HepG2 (cell line): ENCODE results near the gene PEAK1. TPM values are rescaled to one million over a fixed set of nuclear protein-coding genes. Genes with fewer than 3 reads are reported as not detected.

Source experiments
- ATAC-seq: fragments of 200-7000 bp; cut with Tn5 transposase; 3 replicates; pipeline ENCODE4 v1.9.1; 2020; ENCODE audit warnings: mild to moderate bottlenecking, moderate library complexity
- BruUV-seq: library from RNA; stranded (reverse); fragments of 400-500 nt; replicated peaks from 2 replicates; lab custom pipeline; 2021; lab: Mats Ljungman, UMichigan
- CTCF ChIA-PET: fragments of 300-600 bp; formaldehyde crosslinking; extraction: SDS; loops from one replicate; lab custom pipeline; 2021; ENCODE audit warnings: low total read pairs, inconsistent platforms, low intra/inter-chr PET ratio; lab: Yijun Ruan, JAX
- POLR2A ChIA-PET: fragments of 350-600 bp; sonication (Branson Sonifier 250); formaldehyde crosslinking; loops from one replicate; lab custom pipeline; 2020; ENCODE audit warnings: antibody characterized with exemption, inconsistent platforms; lab: Yijun Ruan, JAX
- DNase-seq: peaks from one replicate; pipeline ENCODE4 v3.0.0-alpha.2; 2015; ENCODE audit warnings: low spot score
- FAIRE-seq: peaks from 3 replicates; lab custom pipeline; 2011; peaks lifted over from hg19 to GRCh38; lab: Jason Lieb, UNC
- H2AFZ ChIP-seq: one replicate; pipeline ENCODE4 v1.6.1; 2011; ENCODE audit warnings: low read length, inconsistent platforms
- H3K27ac ChIP-seq: fragments of 300-600 bp; 3 replicates; pipeline ENCODE4 v1.8.0; 2011; ENCODE audit warnings: mixed run types, mild to moderate bottlenecking, mixed read lengths, low read length, inconsistent platforms; ENCODE audit not compliant: insufficient read depth; ENCODE audit errors: extremely low read length
- H3K27me3 ChIP-seq, 2 experiments: fragments of 200-600 bp in 1 of 2; 2 replicates in 1 of 2; 3 replicates in 1 of 2; pipeline versions ENCODE4 v1.6.0 to v1.8.0; 2011; ENCODE audit warnings: low read length in 2 of 2, mild to moderate bottlenecking in 2 of 2, moderate library complexity in 2 of 2, inconsistent platforms in 1 of 2; ENCODE audit not compliant: insufficient read depth in 2 of 2, control insufficient read depth in 1 of 2
- H3K36me3 ChIP-seq, 2 experiments: fragments of 200-600 bp in 1 of 2; replicated peaks in 1 of 2; 2 replicates in 1 of 2; 3 replicates in 1 of 2; pipeline versions ENCODE4 v1.5.1 to v1.8.0; 2011; ENCODE audit warnings: low read length in 2 of 2, inconsistent platforms in 1 of 2; ENCODE audit not compliant: insufficient read depth in 2 of 2, control insufficient read depth in 1 of 2
- H3K4me1 ChIP-seq: 2 replicates; pipeline ENCODE4 v1.5.1; 2012; ENCODE audit warnings: low read length, inconsistent platforms; ENCODE audit not compliant: insufficient read depth
- H3K4me2 ChIP-seq: 2 replicates; pipeline ENCODE4 v1.6.0; 2011; ENCODE audit warnings: low read depth, low read length, inconsistent platforms
- H3K4me3 ChIP-seq, 3 experiments: fragments of 200-600 bp in 1 of 3; sonication (generic), shearing (Covaris generic) in 1 of 3; replicated peaks in 1 of 3; 2 replicates each; pipeline ENCODE4 v1.5.1; 2011 to 2016; ENCODE audit warnings: low read length in 3 of 3, inconsistent platforms in 2 of 3, low read depth in 2 of 3, mild to moderate bottlenecking in 2 of 3, control low read depth in 1 of 3, mixed read lengths in 1 of 3; ENCODE audit not compliant: insufficient read depth in 1 of 3
- H3K79me2 ChIP-seq: one replicate; pipeline ENCODE4 v1.6.1; 2011; ENCODE audit warnings: low read length, inconsistent platforms; ENCODE audit not compliant: insufficient read depth
- H3K9ac ChIP-seq: 2 replicates; pipeline ENCODE4 v1.6.0; 2011; ENCODE audit warnings: mild to moderate bottlenecking, low read depth, low read length, inconsistent platforms; ENCODE audit not compliant: insufficient read depth
- H3K9me3 ChIP-seq: 2 replicates; pipeline ENCODE4 v1.5.1; 2012; ENCODE audit warnings: mild to moderate bottlenecking, low read length
- H4K20me1 ChIP-seq: 2 replicates; pipeline ENCODE4 v1.6.0; 2011; ENCODE audit warnings: inconsistent platforms, mild to moderate bottlenecking, low read length, moderate library complexity; ENCODE audit not compliant: insufficient read depth
- CENPT ChIP-seq: sonication (generic); formaldehyde crosslinking; IDR thresholded peaks from 2 replicates; pipeline ENCODE4 v1.8.0; 2022; ENCODE audit warnings: low read depth, mild to moderate bottlenecking, moderate library complexity, missing genetic modification reagents
- EED ChIP-seq: sonication (generic); formaldehyde crosslinking; IDR thresholded peaks from 2 replicates; pipeline ENCODE4 v1.5.0; 2020; ENCODE audit warnings: mild to moderate bottlenecking, missing genetic modification reagents
- GATA4 ChIP-seq: sonication (generic); IDR thresholded peaks from 2 replicates; pipeline ENCODE4 v1.6.1; 2016; ENCODE audit warnings: antibody characterized with exemption, low read depth, borderline replicate concordance
- HMG20A ChIP-seq: IDR thresholded peaks from 2 replicates; pipeline ENCODE4 v1.6.1; 2016; ENCODE audit warnings: borderline replicate concordance
- IRF2 ChIP-seq: IDR thresholded peaks from 2 replicates; pipeline ENCODE4 v1.6.1; 2018; ENCODE audit warnings: missing genetic modification reagents, missing compliant biosample characterization
- JUN ChIP-seq: sonication (generic); formaldehyde crosslinking; IDR thresholded peaks from 2 replicates; pipeline ENCODE4 v1.4.0; 2020; ENCODE audit warnings: mild to moderate bottlenecking, missing genetic modification reagents
- KAT2B ChIP-seq: fragments of 150-350 bp; IDR thresholded peaks from 2 replicates; pipeline ENCODE4 v1.6.1; 2014; ENCODE audit warnings: low read depth, low read length, borderline replicate concordance
- KDM6A ChIP-seq: IDR thresholded peaks from 2 replicates; pipeline ENCODE4 v1.6.1; 2016; ENCODE audit warnings: low read depth
- RFX3 ChIP-seq: IDR thresholded peaks from 2 replicates; pipeline ENCODE4 v1.6.1; 2016; ENCODE audit warnings: missing biosample characterization, missing genetic modification reagents
- SMAD9 ChIP-seq: sonication (generic); formaldehyde crosslinking; IDR thresholded peaks from 2 replicates; pipeline ENCODE4 v1.5.1; 2020; ENCODE audit warnings: mild to moderate bottlenecking, missing genetic modification reagents
- ZNF331 ChIP-seq: sonication (generic); formaldehyde crosslinking; IDR thresholded peaks from 2 replicates; pipeline ENCODE4 v1.4.0; 2020; ENCODE audit warnings: missing genetic modification reagents
- ZNF652 ChIP-seq: IDR thresholded peaks from 2 replicates; pipeline ENCODE4 v1.6.1; 2016; ENCODE audit warnings: low read depth, borderline replicate concordance
- ZNF713 ChIP-seq: sonication (generic); formaldehyde crosslinking; IDR thresholded peaks from 2 replicates; pipeline ENCODE4 v1.4.0; 2020; ENCODE audit warnings: mild to moderate bottlenecking, missing genetic modification reagents
- ZNF737 ChIP-seq: sonication (generic); formaldehyde crosslinking; IDR thresholded peaks from 2 replicates; pipeline ENCODE4 v1.5.0; 2020; ENCODE audit warnings: missing genetic modification reagents, mild to moderate bottlenecking, borderline replicate concordance
- WGBS: methylation state at CpG from one replicate; pipeline ENCODE4 v1.1.6; 2017; ENCODE audit warnings: low lambda C conversion rate; 5-methylcytosine and 5-hydroxymethylcytosine counted together
- in situ Hi-C: cut with HindIII; loops from 2 replicates; pipeline ENCODE4 v1.10.0; 2017; ENCODE audit warnings: low pct_unique_long_range_greater_than_20kb; ENCODE audit not compliant: extremely low pct_ligation_motif_present
- intact Hi-C: fragments of 100-400 bp; cut with micrococcal nuclease; formaldehyde crosslinking; loops from one replicate; pipeline ENCODE4 v1.10.0; 2022; ENCODE audit not compliant: unreplicated experiment
- polyA plus RNA-seq, 8 experiments: library from polyadenylated mRNA; depleted of rRNA in 3 of 8; stranded (reverse) in 7 of 8; unstranded in 1 of 8; fragments of >200 nt; fragmentation: Illumina TruSeq in 4 of 8; extraction: Trizol in 4 of 8; gene quantifications; 2 replicates each; pipeline versions ENCODE4 v1.2.1 to v1.2.3, GENCODE V29; 2011 to 2016; ENCODE audit warnings: low read depth in 4 of 8, missing spikeins in 1 of 8, mixed read lengths in 1 of 8; ENCODE audit not compliant: insufficient read depth in 1 of 8
- total RNA-seq, 5 experiments: library from RNA; depleted of rRNA; stranded (reverse); fragments of >200 nt; fragmentation: Illumina TruSeq; extraction: Trizol; gene quantifications; 2 replicates each; pipeline ENCODE4 v1.2.3, GENCODE V29; 2016; ENCODE audit warnings: low read depth in 1 of 5
- TF ChIP-seq, protein P1 (sequence below): sonication (generic); formaldehyde crosslinking; IDR thresholded peaks from 2 replicates; pipeline ENCODE4 v1.4.0; 2020; ENCODE audit warnings: missing genetic modification reagents
- TF ChIP-seq, protein P2 (sequence below), 2 experiments: sonication (generic) in 1 of 2; formaldehyde crosslinking in 1 of 2; IDR thresholded peaks; 2 replicates each; pipeline versions ENCODE4 v1.6.1 to v1.9.0; 2014 to 2022; ENCODE audit warnings: antibody characterized with exemption in 1 of 2, borderline replicate concordance in 1 of 2, inconsistent platforms in 1 of 2, low read depth in 1 of 2, missing genetic modification reagents in 1 of 2
- TF ChIP-seq, protein P3 (sequence below): sonication (generic); formaldehyde crosslinking; IDR thresholded peaks from 2 replicates; pipeline ENCODE4 v1.5.0; 2020; ENCODE audit warnings: missing genetic modification reagents

PEAK1 gene
- total and polyA plus RNA-seq, 2 of the 13 experiments (the other 11 are each of a cell fraction or from before 2014, with no cell fraction given) = 6.0 to 6.6 TPM

DNA sequence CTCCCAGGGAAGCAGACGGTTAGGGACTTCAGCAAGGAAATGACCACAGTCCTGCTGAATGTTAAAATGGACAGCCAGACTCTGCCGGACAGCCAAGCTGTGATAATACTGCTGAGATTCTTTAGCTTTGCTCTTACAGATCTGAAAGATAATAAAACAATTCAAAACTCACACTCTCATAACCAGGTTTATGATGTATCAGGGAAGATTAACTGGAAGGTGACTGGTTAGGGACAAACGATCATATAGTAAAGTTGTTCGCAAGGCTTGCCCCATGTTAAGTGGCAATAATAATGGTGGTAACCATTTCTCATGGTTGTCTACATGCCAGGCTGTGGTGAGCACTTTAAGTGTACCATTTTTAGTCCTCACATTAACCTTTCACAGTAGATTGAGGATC, 304.7 kb downstream of the PEAK1 start:
- Histone ChIP-seq H4K20me1 (no peaks in the 10 kb centered on the region), H3K4me3 (no peak overlapping the region)
- TF ChIP-seq KDM6A (no peak), ZNF331 (CRISPR knock-in tag) (no peak), CENPT (no peak), JUN (no peak), ZNF713 (no peak), GATA4 (no peak), KAT2B (no peak), ZNF737 (CRISPR knock-in tag) (no peak), IRF2 (CRISPR knock-in tag) (no peak), RFX3 (CRISPR knock-in tag) (no peak), HMG20A (CRISPR knock-in tag) (no peak), SMAD9 (CRISPR knock-in tag) (no peak), EED (no peak), ZNF652 (CRISPR knock-in tag) (no peak)
- TF ChIP-seq, protein P1, sequence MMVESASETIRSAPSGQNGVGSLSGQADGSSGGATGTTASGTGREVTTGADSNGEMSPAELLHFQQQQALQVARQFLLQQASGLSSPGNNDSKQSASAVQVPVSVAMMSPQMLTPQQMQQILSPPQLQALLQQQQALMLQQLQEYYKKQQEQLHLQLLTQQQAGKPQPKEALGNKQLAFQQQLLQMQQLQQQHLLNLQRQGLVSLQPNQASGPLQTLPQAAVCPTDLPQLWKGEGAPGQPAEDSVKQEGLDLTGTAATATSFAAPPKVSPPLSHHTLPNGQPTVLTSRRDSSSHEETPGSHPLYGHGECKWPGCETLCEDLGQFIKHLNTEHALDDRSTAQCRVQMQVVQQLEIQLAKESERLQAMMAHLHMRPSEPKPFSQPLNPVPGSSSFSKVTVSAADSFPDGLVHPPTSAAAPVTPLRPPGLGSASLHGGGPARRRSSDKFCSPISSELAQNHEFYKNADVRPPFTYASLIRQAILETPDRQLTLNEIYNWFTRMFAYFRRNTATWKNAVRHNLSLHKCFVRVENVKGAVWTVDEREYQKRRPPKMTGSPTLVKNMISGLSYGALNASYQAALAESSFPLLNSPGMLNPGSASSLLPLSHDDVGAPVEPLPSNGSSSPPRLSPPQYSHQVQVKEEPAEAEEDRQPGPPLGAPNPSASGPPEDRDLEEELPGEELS (CRISPR knock-in tag) = no peak
- TF ChIP-seq, protein P2, sequence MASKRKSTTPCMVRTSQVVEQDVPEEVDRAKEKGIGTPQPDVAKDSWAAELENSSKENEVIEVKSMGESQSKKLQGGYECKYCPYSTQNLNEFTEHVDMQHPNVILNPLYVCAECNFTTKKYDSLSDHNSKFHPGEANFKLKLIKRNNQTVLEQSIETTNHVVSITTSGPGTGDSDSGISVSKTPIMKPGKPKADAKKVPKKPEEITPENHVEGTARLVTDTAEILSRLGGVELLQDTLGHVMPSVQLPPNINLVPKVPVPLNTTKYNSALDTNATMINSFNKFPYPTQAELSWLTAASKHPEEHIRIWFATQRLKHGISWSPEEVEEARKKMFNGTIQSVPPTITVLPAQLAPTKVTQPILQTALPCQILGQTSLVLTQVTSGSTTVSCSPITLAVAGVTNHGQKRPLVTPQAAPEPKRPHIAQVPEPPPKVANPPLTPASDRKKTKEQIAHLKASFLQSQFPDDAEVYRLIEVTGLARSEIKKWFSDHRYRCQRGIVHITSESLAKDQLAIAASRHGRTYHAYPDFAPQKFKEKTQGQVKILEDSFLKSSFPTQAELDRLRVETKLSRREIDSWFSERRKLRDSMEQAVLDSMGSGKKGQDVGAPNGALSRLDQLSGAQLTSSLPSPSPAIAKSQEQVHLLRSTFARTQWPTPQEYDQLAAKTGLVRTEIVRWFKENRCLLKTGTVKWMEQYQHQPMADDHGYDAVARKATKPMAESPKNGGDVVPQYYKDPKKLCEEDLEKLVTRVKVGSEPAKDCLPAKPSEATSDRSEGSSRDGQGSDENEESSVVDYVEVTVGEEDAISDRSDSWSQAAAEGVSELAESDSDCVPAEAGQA (IDR thresholded peaks at IDR 0.05; ENCODE audit: low read depth) = no peak
- TF ChIP-seq, protein P2 (CRISPR knock-in tag; IDR thresholded peaks at IDR 0.05; ENCODE audit: borderline replicate concordance) = no peak
- TF ChIP-seq, protein P3, sequence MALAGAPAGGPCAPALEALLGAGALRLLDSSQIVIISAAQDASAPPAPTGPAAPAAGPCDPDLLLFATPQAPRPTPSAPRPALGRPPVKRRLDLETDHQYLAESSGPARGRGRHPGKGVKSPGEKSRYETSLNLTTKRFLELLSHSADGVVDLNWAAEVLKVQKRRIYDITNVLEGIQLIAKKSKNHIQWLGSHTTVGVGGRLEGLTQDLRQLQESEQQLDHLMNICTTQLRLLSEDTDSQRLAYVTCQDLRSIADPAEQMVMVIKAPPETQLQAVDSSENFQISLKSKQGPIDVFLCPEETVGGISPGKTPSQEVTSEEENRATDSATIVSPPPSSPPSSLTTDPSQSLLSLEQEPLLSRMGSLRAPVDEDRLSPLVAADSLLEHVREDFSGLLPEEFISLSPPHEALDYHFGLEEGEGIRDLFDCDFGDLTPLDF (CRISPR knock-in tag) = no peak
- TF ChIP-seq, all 625 proteins: peak for 0
- CTCF ChIA-PET = no interaction called here
- Histone ChIP-seq H3K27me3 (no peaks in the 10 kb centered on the region), H3K36me3 (peaks cover 0 to 21% of the 10 kb centered on the region in 2 experiments; a peak in 4 of 5 replicates), H3K9ac (no peak overlapping the region), H3K9me3 (no peaks in the 10 kb centered on the region), H3K4me1 (0 out of 2 replicates have a peak, but pooled peaks cover 5% of the 10 kb centered on the region), H2AFZ (no peak overlapping the region), H3K4me2 (no peak overlapping the region), H3K79me2 (no peaks in the 10 kb centered on the region), H3K27ac (no peak overlapping the region)
- in situ Hi-C loops = loop anchor here (5.0 kb wide), 1 partner anchor 382 kb away; no protein-coding TSS in a partner anchor
- ATAC-seq (no peak), FAIRE-seq (no peak), DNase-seq (no peak)
- WGBS = 98% methylated on average over 4 of the region's 4 CpGs
- intact Hi-C loops = loop anchor here (5.0 kb wide), 1 partner anchor 427 kb away; no protein-coding TSS in a partner anchor
- BruUV-seq = no TSS peak
- POLR2A ChIA-PET = no interaction called here
